DOHH2 (cell line): Measurements from ENCODE around the gene CHMP6.

Experiments used
- CTCF ChIP-seq: fragments of 200-600 bp; sonication (generic); IDR thresholded peaks from one replicate; pipeline ENCODE4 v1.5.1; 2014; ENCODE audit warnings: antibody characterized with exemption, mild to moderate bottlenecking, low read depth, low read length; ENCODE audit not compliant: poor library complexity, severe bottlenecking
- EZH2phosphoT487 ChIP-seq: fragments of 200-600 bp; sonication (generic); IDR thresholded peaks from 2 replicates; pipeline ENCODE4 v1.6.1; 2017; ENCODE audit warnings: borderline replicate concordance, mild to moderate bottlenecking, antibody characterized with exemption, low read length, moderate library complexity, mixed read lengths

GRCh38 chr17:80955671-80956280 is 35.9 kb upstream of the CHMP6 start:
- TF ChIP-seq CTCF (peak; percentile 20), EZH2phosphoT487 (no peak)
